ENCODE data around the gene KIF22.
"Not testable (repeated sequence)": the region's sequence is repeated elsewhere in the genome, so short reads cannot be mapped to it uniquely, and the experiment has no call there.

The KIF22 gene

DNA sequence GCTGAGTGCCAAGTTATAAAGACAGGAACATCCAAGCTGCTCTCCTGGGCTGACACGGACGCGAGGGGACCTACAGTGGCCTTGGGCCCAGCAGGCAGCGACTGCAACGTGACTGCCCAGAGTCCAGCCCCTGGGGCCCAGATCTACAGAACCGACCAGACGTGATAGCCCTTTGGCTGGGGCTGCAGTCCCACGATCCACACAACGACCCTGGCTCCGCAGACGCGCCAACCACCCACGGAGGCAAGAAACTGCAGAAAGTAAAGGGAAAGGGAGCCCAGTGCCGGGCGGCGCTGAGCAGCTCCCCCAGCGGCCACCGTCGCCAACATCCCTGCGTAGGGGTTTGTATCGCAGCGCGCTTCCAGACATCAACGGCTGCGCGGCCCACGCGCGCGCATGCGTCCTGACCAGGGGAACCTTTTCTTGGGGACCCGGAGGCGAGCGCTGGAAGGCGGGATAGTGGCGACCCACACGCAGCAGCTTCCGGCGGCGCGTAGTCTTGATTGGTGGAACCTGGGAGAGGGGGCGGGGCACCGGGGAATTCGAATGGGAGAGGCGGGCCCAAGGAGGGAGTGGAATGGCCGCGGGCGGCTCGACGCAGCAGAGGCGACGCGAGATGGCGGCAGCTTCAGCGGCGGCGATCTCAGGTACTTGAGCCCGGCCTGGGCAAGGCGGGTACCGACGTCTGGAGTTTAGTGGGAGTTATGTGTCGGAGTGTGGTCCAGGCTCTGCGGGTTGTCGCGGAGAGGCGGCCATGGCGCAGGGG is at the start of gene KIF22:
Gene KIF22 (plus strand): TSS at position 569 of the 766 bp plus-strand sequence. CDS start 9 bp downstream, at position 578.
- DNase-seq: peak; percentile 96

DNA sequence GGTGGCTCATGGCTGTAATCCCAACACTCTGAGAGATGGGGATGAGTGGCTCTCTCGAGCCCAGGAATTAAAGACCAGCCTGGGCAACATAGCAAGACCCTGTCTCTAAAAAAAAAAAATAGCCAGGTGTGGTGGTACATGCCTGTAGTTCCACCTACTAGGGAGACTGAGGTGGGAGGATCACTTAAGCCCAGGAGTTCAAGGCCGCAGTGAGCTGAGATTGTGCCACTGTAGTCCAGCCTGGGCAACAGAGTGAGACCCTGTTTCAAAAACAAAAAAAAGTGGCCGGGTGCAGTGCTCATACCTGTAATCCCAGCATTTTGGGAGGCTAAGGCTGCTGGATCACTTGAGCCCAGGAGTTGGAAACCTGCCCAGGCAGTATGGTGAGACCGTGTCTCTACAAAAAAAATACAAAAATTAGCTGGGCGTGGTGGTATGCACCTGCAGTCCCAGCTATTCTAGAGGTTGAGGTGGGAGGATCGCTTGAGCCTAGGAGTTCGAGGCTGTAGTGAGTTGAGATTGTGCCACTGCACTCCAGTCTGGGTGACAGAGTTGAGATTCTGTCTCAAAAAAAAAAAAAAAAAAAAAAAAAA is 47.8 kb upstream of the KIF22 start:
- DNase-seq: no peak

DNA sequence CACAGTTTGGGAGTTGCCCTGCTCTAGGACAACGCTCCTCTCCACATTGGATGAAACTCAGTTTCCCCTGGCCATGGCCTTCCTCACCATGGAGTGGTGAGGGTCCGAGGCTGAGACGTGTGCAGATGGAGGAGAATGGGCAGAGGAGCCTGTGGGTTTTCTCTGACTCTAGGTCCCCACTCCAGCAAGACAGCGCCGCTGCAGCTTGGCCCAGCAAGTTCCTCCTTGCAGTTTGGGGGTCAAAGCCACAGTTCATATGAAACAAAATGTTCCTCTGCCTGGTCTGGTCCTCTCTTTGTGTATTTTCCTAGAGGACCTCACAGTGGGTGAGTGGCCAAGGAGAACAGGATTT is 47.1 kb upstream of the KIF22 start:
- no peak for DNase-seq

DNA sequence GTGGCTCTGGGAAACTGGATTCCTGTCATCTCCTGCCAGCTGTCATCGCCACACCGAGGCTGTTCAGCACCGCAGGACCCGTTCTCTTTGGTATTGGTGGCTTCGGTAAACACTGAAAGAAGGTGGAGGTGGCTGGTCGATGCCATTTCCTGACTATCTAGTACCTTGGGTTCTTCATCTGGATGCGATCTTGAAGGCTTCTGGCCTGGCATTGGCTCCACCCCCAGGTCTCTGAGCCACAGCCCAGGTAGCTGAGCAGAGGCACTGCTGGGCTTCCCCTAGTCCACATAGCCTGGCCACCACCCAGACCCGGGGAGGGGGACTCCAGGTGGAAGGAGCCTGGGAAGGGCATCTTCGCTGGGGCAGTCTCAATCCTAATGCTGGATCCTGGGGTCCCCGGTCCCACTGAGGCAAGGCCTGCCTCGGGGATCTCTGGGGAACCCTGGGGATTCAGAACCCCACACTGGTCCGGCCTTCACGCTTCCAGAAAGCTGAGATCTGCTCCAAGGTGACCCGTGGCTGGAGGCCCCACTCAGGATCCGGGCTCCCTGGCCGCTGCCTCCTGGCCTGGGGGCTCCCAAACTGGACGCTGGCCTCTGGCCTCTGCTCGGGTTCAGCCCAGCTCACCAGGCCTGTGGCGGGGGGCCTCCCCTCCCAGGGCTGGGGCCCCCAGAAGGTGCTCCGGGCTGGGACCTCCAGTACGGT is 46.6 kb upstream of the KIF22 start:
- DNase-seq: no peak

DNA sequence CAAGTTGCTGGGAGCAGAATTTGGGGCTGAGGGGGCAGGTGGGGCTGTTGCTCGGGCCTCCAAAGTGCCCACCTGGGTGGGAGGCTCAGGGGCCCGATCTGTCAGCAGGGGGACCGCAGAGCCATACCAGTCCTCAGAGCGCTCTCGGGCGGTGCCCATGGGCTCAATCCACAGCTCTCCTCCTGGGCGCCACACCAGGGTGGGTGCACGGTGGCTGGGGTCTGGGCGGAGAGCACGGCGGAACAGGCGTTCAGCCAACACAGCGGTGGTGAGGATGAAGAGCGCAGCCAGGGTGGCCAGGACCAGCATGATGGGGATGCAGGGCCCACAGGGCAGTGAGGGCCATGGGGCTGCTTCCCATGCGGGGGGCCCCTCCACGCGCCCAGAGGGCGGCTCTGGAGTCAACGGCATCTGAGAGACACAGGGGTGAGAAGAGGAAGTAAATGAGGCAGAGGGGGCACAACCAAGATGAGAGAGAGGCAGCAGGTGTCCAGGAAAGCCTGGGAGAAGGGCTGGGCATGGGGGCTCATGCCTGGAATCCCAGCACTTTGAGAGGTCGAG is 45.9 kb upstream of the KIF22 start:
- DNase-seq: no peak

DNA sequence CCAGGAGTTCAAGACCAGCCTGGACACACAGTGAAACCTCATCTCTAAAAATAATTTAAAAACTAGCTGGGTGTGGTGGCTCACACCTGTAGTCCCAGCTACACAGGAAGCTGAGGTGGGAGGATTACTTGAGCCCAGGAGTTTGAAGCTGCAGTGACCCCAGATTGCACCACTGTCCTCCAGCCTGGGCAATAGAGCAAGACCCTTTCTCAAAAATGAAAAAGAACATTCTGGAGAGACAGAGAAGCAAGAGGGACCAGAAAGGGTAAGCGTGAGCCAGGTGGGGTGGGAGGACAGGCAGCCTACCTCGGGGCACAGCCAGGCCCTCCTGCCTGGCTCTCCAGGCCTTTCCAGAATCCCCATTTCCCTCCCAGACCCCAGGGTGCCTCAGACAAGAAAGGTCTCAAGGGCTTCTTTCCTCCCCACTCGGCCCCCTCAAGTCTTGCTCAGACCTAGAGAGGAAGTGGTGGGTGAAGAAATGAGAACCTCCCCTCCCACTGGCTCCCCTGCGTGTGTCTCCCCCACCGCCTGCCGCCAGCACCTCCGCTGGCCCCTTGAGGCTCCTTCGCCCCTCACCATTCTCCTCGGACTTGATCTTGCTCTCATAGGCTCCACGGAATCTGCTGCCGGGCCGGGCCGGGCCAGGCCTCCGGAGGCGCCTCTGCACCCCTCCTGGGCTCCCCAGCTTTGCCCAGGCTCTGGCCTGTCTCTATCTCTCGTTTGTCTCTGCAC is 45.3 kb upstream of the KIF22 start:
- DNase-seq: no peak

DNA sequence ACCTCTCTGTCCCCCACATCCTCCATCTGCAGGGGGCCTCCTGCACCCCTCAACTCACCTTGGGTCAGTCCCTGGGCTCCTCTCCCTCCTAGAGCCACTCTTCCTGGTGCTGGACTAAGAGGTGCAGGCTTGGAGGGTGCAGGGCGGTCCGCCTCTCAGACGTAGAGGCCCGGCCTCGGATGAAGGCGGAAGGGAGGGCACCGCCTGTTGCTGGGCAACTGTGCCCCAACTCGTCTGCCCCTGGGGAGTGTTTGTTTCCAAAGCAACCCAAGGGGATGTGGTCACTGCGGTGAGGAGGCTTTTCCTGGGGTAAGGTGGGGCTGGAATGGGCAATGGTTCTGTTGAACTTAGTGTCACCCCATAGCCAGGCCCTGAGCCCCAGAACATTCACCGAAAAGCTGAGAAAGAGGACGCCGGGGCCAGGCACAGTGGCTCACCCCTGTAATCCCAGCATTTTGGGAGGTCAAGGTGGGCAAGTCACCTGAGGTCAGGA is 44.7 kb upstream of the KIF22 start, which contains the start of gene C16orf54:
Gene C16orf54 (minus strand): TSS at position 138 of the 493 bp plus-strand sequence. CDS start 1,039 bp downstream, outside the sequence.
- no peak for DNase-seq

DNA sequence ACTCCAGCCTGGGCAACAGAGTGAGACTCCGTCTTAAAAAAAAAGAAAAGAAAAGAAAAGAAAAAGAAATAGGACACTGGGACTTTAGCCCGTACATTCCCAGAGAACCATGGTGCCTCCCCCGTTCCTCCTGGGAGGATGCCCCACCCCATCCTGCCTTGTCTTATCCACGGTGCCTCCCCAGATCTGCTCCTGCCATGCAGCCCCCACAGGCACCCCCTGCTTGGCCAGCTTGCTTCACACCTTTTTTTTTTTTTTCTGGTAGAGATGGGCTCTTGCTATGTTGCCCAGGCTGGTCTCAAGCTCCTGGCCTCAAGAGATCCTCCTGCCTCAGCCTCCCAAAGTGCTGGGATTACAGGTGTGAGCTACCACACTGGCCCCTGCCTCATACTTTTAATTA is 44.0 kb upstream of the KIF22 start:
- not testable (repeated sequence) for DNase-seq

DNA sequence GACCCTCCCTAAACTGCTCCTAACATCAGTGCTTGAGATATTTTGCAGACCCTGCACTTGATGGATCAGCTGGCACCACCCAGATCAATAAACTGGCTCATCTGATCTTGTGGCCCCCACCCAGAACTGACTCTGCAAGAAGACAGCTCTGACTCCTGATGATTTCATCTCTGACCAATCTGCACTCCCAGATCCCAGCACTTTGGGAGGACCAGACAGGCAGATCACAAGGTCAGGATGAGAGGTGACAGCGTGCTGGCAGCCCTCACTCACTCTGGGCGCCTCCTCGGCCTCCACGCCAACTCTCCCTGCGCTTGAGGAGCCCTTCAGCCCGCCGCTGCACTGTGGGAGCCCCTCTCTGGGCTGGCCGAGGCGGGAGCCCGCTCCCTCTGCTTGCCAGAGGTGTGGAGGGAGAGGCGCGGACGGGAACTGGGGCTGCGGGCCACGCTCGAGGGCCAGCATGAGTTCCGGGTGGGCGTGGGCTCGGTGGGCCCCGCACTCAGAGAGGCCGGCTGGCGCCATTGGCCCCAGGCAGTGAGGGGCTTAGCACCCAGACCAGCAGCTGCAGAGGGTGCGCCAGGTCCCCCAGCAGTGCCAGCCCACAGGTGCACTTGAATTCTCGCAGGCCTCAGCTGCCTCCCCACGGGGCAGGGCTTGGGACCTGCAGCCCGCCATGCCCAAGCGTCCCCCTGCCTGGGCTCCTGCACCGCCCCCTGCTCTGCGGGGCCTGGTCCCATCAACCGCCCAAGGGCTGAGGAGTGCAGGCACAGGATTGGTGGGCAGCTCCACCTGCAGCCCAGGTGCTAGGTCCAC is 42.4 kb upstream of the KIF22 start:
- no peak for DNase-seq

DNA sequence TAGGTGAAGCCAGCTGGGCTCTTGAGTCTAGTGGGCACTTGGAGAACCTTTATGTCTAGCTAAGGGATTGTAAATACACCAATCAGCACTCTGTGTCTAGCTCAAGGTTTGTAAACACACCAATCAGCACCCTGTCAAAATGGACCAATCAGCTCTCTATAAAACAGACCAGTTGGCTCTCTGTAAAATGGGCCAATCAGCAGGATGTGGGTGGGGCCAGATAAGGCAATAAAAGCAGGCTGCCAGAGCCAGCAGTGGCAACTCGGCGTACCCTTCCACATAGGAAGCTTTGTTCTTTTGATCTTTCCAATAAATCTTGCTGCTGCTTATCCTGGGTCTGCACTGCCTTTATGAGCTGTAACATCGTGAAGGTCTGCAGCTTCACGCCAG is 41.8 kb upstream of the KIF22 start:
- not testable (repeated sequence) for DNase-seq

DNA sequence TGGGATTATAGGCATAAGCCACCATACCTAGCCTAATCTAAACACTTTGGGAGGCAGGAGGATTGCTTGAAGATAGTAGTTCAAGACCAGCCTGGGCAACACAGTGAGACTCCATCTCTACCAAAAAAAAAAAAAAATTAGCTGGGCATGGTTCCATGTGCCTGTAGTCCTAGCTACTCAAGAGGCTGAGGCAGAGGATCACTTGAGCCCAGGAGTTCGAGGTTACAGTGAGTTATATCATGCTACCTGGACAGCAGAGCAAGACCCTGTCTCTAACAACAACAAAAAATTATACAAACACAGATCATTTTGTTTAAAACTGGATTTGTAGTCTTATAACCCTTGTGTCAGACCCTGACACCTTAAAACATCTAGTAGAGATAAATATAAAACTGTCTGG is 37.0 kb upstream of the KIF22 start:
- DNase-seq: no peak

DNA sequence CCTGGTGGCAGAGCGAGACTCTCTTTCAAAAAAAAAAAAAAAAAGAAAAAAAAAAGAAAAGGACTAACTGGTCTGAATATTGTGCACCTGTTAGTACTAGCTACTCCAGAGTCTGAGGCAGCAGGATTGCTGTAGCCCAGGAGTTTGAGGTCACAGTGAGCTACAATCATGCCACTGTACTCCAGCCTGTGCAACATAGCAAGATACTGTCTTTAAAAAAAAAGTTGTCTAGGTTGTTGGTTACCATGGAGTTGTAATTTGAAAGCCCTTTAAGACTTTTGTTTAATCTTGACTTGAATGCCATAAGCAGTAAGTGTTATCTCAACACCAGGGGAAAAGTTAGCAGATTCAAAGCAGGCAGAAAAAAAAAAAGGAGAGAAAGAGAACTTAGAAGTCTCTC is 33.9 kb upstream of the KIF22 start:
- DNase-seq: no peak

DNA sequence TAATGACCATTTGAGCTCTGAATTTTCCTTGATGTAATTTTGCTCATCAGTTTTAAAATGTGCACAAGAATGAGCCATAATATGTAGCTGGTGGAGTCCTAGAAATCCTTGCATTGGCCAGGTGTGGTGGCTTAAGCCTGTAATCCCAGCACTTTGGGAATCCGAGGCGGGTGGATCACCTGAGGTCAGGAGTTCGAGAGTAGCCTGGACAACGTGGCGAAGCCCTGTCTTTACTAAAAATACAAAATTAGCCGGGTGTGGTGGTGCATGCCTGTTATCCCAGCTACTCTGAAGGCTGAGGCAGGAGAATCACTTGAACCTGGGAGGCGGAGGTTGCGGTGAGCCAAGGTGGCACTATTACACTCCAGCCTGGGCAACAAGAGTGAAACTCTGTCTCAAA is 33.5 kb upstream of the KIF22 start:
- DNase-seq: not testable (repeated sequence)

DNA sequence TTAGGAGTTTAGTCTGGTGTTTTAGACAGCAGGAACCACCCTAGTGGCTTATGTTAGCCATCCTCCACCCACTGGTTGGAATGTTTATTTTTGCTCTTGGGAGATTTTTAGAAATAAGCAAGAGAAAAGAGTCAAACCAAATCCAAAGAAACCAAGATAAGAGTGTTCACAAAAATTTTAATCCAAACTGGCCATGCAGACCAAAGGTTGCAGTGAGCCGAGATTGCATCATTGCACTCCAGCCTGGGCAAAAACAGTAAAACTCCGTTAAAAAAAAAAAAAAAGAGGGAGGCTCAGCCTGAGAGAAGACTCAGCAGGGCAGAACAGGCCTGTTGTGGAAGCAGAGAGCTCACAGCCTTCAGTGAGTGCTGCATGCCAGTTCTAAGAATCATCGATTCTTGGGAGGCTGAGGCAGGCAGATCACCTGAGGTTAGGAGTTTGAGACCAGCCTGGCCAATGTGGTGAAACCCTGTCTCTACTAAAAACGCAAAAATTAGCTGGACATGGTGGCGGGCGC is 32.5 kb upstream of the KIF22 start:
- DNase-seq: no peak

DNA sequence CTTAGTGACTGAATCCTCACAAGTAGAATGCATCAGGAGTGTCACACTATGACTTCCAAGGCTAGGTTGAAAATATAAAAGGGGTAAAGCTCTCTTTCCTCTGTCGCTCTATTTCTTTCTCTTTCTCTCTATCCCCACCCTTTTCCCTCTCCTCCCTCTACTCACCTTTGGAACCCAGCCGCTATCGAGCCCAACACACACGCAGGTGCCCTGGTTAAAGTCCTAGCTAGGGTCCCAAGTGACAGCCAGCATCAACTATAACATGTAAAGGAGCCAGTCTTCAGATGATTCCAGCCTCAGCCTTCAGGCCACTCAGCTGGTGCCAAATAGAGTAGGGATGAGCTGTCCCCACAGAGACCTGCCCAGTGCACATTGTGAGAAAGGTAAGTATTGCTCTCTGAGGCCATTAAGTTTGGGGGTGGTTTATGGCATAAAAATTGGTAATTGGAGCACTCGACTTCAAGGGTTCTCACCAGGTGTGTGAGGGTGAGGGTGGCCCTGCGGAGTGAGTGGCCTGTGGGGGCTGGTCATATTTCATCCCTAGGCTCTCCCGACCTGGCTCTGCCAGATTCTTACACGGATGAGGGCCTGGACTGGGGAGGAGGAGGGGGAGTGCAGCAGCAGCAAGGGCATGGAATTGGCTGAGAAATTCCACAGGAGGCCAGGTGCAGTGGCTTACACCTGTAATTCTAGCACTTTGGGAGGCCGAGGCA is 29.8 kb upstream of the KIF22 start:
- no peak for DNase-seq

DNA sequence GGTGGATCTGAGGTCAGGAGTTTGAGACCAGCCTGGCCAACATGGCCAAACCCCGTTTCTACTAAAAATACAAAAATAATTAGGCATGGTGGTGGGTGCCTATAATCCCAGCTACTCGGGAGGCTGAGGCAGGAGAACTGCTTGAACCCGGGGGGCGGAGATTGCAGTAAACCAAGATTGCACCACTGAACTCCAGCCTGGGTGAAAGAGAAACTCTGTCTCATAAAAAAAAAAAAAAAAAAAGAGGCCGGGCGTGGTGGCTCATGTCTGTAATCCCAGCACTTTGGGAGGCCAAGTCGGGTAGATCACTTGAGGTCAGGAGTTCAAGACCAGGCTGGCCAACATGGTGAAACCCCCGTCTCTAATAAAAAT is 29.3 kb upstream of the KIF22 start:
- DNase-seq: not testable (repeated sequence)

DNA sequence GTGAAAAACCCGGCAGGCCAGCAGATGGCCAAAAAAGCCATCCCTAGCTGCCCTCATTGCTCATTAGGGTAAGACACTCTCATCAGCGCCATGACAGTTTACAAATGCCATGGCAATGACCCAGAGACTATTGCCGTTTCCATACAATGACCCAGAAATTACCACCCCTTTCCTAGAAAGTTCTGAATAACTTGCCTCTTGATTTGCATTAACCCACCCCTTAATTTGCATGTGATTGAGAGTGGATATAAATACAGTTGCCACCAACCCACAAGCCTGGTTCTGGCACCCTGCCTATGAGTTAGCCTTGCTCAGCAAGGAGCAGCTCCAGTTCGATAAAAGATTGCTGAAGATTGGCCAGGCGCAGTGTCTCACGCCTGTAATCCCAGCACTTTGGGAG is 28.7 kb upstream of the KIF22 start:
- no peak for DNase-seq

DNA sequence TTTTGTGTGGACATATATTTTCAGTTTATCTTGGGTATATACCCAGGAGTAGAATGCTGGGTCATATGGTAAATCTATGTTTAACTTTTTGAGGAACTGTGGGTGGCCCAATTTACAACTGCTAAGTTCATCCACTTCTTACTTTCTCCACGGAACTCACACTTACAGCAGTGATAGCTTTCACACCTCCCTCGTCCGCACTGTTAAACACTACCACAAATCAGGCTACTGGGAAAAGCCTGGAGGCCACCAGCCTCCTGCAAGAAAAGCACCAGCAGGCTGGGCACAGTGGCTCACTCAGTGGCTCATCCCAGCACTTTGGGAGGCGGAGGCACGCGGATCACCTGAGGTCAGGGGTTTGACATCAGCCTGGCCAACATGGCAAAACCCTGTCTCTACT is 27.2 kb upstream of the KIF22 start:
- DNase-seq: no peak

DNA sequence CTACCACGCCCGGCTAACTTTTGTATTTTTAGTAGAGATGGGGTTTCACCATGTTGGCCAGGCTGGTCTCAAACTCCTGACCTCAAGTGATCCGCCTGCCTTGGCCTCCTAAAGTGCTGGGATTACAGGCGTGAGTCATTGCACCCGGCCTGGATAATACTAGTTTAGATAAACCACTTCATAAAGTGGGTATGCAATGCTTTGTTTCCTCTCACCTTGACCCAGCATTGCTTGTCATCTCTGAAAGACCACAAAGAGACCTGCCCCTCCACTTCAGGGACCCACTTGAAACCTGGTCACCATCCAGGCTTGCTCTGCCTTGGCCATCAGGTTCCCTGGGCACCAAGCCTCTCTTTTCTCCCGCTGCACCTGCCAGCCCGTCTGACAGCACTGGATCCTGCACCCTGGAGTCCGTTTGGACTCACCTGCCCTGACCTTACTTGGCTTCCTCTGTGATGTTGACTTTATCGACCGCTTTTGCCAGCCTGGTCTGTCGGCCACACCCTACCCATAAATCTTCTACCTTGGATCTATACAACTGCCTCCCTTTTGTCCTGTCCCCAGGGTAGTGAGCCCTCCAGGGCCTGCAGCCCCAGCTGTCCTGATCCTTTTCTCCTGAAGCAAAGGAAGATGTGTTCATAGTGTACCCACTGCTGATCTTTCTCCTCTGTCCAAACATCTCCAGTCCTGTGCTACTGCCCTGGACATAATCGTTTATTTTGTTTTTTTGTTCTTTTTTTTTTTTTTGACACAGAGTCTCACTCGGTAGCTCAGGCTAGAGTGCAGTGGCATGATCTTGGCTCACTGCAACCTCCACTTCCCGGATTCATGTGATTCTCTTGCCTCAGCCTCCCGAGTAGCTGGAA is 25.2 kb upstream of the KIF22 start:
- no peak for DNase-seq

DNA sequence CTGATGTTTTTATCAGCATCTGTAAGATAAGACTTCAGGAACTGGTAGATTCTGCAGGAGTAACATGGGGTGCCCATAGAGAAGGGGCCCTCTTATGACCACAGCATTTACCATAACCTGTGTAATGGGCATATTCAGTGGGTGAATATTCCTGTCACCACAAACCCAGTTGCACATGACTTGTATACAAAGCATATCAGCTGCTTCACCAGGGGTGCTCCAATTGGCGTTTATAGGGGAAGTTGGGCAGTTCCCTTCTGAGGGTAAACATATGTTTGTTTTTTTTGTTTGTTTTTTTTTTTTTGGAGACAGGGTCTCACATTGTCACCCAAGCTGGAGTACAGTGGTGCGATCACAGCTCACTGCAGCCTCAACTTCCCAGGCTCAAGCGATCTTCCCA is 24.0 kb upstream of the KIF22 start:
- no peak for DNase-seq
